Stimulated activated CD8-positive, alpha-beta memory T cell treated with anti-CD3 and anti-CD28 coated beads, Interleukin-2, amount 100 ng/mL, for 48 hours (primary cell): ENCODE results near the gene ABCC6.
"Not testable (repeated sequence)": the region's sequence is repeated elsewhere in the genome, so short reads cannot be mapped to it uniquely, and the experiment has no call there.

Experiments
- DNase-seq, 2 donors: peaks; one replicate each; pipeline ENCODE4 v3.0.0-alpha.2; 2020; ENCODE audit warnings: low read depth in 2 of 2

The ABCC6 gene

GRCh38 chr16:16161319-16161718 is 62.0 kb downstream of the ABCC6 start:
- no peak for DNase-seq

- DNase-seq: no peak
Observed at GRCh38 chr16:16159662-16160061, 63.6 kb downstream of the ABCC6 start.

- DNase-seq: no peak
Observed at GRCh38 chr16:16158741-16159374, 64.4 kb downstream of the ABCC6 start.

- DNase-seq: no peak
Observed at GRCh38 chr16:16158082-16158658, 65.1 kb downstream of the ABCC6 start.

- DNase-seq: no peak
Observed at GRCh38 chr16:16157166-16157565, 66.1 kb downstream of the ABCC6 start.

- no peak for DNase-seq
Observed at GRCh38 chr16:16155234-16155633, 68.1 kb downstream of the ABCC6 start.

- no peak for DNase-seq
Observed at GRCh38 chr16:16154281-16154951, 68.9 kb downstream of the ABCC6 start.

GRCh38 chr16:16153000-16153399 is 70.3 kb downstream of the ABCC6 start:
- not testable (repeated sequence) for DNase-seq

- DNase-seq: no peak
Observed at GRCh38 chr16:16151315-16151714, 72.0 kb downstream of the ABCC6 start.

GRCh38 chr16:16150878-16151152 is 72.5 kb downstream of the ABCC6 start:
- no peak for DNase-seq

GRCh38 chr16:16150117-16150877 is 73.0 kb downstream of the ABCC6 start:
- no peak for DNase-seq

GRCh38 chr16:16149710-16150116 is 73.6 kb downstream of the ABCC6 start:
- no peak for DNase-seq

GRCh38 chr16:16148755-16149154 is 74.5 kb downstream of the ABCC6 start:
- no peak for DNase-seq

GRCh38 chr16:16148000-16148599 is 75.2 kb downstream of the ABCC6 start:
- DNase-seq: not testable (repeated sequence)

GRCh38 chr16:16147316-16147999 is 75.8 kb downstream of the ABCC6 start:
- no peak for DNase-seq

- no peak for DNase-seq
Observed at GRCh38 chr16:16146380-16147315, 76.6 kb downstream of the ABCC6 start.

GRCh38 chr16:16145286-16145685 is 78.0 kb downstream of the ABCC6 start:
- no peak for DNase-seq

GRCh38 chr16:16144416-16144815 is 78.9 kb downstream of the ABCC6 start:
- no peak for DNase-seq

- no peak for DNase-seq
Observed at GRCh38 chr16:16143931-16144330, 79.4 kb downstream of the ABCC6 start.

- DNase-seq: no peak
Observed at GRCh38 chr16:16143038-16143763, 80.1 kb downstream of the ABCC6 start.
